PFSK-1 (cell line): ENCODE results near the gene MDN1.

Experiments used
- FOXP2 ChIP-seq: optimal IDR thresholded peaks from 2 replicates; pipeline ENCODE3; 2011; ENCODE audit warnings: borderline replicate concordance, control low read depth, inconsistent platforms; ENCODE audit not compliant: insufficient read depth; ENCODE audit errors: extremely low read length, extremely low read depth
- POLR2AphosphoS5 ChIP-seq: IDR thresholded peaks from 2 replicates; pipeline ENCODE4 v1.6.1; 2012; ENCODE audit warnings: low read depth, mild to moderate bottlenecking, control low read depth, low read length, moderate library complexity
- SIN3A ChIP-seq: IDR thresholded peaks from 2 replicates; pipeline ENCODE4 v1.6.1; 2012; ENCODE audit warnings: mild to moderate bottlenecking, low read length, moderate library complexity, borderline replicate concordance; ENCODE audit not compliant: insufficient read depth
- TAF1 ChIP-seq: IDR thresholded peaks from 2 replicates; pipeline ENCODE4 v1.6.1; 2012; ENCODE audit warnings: low read length, control low read depth, borderline replicate concordance; ENCODE audit not compliant: insufficient read depth
- TF ChIP-seq, protein P1 (sequence below), 2 experiments: IDR thresholded peaks; 2 replicates each; pipeline versions ENCODE4 v1.6.1 to v1.8.0; 2011 to 2012; ENCODE audit warnings: low read depth in 2 of 2, low read length in 2 of 2, control low read depth in 1 of 2, inconsistent platforms in 1 of 2, mild to moderate bottlenecking in 1 of 2, moderate library complexity in 1 of 2; ENCODE audit not compliant: insufficient read depth in 1 of 2

The MDN1 gene

DNA sequence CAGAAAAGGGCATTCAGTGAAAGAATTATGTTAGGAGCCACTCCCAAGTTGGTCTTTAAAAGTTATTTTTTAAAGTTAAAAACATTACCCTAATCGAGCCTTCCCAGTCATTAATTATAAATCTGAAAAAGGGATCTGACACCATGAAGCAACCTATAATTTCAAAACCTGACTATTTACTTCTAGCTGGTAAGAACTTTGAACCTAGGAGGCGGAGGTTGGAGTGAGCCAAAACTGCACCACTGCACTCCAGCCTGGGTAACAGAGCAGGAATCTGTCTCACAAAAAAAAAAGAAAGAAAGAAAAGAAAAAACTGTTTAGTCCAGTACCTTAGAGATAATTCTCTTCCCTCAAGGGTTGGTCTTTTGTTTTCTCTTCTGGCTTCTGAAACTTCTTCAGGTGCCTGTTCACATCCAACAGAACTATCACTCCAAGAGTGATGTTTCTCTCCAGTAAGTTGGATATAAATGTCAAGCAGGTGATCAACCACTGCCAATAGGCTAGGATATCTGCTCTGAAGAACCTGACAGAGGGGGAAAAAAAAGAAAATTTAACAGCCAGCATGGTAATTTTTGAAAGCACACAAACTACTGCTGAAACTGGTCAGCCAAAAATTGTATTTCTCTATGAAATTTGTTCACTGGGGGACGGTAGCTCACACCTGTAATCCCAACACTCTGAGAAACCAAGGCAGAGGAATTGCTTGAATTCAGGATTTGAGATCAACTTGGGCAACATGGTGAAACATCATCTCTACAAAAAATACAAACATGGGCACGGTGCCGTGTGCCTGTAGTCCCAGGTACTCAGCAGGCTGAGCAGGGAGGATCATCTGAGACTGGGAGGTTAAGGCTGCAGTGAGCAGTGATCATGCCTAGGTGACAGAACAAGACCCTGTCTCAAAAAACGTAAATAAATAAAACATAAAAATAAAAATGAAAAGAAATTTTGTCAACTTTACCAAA is 38.2 kb downstream of the MDN1 start:
- no peak for TF ChIP-seq FOXP2
- TF ChIP-seq POLR2AphosphoS5 = no peak
- TF ChIP-seq TAF1 = no peak
- TF ChIP-seq, protein P1, sequence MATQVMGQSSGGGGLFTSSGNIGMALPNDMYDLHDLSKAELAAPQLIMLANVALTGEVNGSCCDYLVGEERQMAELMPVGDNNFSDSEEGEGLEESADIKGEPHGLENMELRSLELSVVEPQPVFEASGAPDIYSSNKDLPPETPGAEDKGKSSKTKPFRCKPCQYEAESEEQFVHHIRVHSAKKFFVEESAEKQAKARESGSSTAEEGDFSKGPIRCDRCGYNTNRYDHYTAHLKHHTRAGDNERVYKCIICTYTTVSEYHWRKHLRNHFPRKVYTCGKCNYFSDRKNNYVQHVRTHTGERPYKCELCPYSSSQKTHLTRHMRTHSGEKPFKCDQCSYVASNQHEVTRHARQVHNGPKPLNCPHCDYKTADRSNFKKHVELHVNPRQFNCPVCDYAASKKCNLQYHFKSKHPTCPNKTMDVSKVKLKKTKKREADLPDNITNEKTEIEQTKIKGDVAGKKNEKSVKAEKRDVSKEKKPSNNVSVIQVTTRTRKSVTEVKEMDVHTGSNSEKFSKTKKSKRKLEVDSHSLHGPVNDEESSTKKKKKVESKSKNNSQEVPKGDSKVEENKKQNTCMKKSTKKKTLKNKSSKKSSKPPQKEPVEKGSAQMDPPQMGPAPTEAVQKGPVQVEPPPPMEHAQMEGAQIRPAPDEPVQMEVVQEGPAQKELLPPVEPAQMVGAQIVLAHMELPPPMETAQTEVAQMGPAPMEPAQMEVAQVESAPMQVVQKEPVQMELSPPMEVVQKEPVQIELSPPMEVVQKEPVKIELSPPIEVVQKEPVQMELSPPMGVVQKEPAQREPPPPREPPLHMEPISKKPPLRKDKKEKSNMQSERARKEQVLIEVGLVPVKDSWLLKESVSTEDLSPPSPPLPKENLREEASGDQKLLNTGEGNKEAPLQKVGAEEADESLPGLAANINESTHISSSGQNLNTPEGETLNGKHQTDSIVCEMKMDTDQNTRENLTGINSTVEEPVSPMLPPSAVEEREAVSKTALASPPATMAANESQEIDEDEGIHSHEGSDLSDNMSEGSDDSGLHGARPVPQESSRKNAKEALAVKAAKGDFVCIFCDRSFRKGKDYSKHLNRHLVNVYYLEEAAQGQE (IDR thresholded peaks at IDR 0.05; ENCODE audit: insufficient read depth in 1 of 2, low read depth in 2 of 2, low read length in 2 of 2) = no peak
- no peak for TF ChIP-seq SIN3A

DNA sequence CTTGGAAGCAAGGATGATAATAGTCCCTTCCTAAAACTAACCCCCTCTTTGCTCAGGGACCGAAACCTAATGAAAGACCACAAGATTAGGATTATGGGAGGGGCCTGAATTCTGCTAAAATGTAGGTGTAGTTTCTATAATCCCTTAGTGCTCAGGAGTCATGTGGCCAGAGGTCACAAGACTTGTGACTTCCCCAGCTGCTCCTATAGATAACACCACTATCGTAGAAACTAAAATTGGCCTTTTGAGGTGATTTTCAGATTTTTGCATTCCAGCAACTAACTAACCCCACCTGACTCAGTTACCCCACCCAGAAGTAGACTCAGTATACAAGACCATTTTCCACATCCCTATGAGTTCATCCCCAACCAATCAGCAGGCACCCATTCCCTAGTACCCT is 42.1 kb downstream of the MDN1 start:
- TF ChIP-seq TAF1 (no peak), SIN3A (no peak), POLR2AphosphoS5 (no peak), FOXP2 (no peak)

DNA sequence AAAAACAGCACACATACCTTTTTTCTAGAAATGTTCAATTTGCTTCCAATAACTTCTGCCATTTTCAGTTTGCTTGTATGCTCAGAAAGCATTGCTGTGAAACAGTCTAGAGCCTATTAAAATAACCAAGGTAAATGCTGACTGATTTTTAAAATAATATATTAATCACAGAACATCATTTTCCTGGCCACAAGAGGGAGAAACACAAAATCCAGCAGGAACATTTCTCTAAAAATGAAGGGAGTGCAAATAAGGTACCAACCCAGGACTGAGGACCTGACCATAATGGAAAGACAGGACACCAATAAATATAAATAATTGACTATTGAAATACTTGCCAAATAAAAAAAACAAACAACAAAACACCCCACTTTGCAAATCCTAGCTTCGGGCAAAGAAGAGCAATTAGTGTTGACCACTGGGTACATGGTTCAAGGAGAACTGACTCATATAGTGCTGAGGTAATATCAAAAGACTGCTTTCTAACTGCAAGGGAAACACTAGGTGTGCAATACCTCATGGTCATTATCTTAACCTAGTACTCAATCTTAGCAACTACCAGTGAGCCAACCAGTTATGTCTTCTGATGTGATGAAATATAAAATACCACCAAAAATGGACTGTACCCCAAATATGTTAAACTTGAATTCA is 42.9 kb downstream of the MDN1 start:
- TF ChIP-seq, protein P1 (IDR thresholded peaks at IDR 0.05; ENCODE audit: insufficient read depth in 1 of 2, low read depth in 2 of 2, low read length in 2 of 2) = no peak
- TF ChIP-seq SIN3A (no peak), FOXP2 (no peak), TAF1 (no peak), POLR2AphosphoS5 (no peak)

DNA sequence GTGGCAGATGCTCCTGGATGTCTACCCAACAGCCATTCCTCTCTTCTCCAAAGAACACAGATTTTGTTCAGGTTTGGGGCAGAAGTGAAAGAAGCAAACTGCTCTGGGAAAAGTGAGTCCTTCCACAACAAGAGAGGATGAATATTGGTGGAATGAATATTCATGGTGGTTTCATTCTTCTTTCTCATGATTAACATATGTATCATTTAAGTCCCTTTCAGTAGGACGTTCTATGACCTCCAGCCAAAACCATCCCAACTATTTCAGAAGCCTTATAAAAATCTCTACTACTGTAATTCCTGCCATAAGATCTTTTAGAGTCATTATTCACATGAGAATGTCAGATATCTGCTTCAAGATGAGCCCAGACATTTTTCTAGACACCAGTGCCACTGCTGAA is 44.4 kb downstream of the MDN1 start:
- TF ChIP-seq SIN3A = no peak
- TF ChIP-seq TAF1 = no peak
- no peak for TF ChIP-seq FOXP2
- no peak for TF ChIP-seq POLR2AphosphoS5
- TF ChIP-seq, protein P1 (IDR thresholded peaks at IDR 0.05; ENCODE audit: insufficient read depth in 1 of 2, low read depth in 2 of 2, low read length in 2 of 2) = no peak

DNA sequence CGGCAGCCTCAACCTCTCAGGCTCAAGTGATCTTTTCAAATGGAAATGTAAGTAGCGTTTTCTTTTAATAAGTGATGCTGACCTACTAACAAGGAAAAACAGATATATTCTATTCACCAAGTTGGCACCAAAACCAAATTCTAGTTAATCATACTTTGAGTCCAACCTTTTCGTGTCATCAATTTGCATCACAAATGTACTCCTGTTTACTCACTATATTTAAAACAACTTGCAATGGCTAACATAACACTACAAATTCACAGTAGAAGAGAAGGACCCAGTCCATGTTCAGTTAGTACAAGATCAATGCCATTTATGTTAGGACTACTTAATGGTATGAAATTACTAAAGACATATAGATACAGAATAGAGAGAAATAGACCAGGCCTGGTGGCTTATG is 50.0 kb downstream of the MDN1 start:
- no peak for TF ChIP-seq POLR2AphosphoS5
- TF ChIP-seq FOXP2 = no peak
- TF ChIP-seq, protein P1 (IDR thresholded peaks at IDR 0.05; ENCODE audit: insufficient read depth in 1 of 2, low read depth in 2 of 2, low read length in 2 of 2) = no peak
- no peak for TF ChIP-seq TAF1
- no peak for TF ChIP-seq SIN3A
